Natural killer cell (primary cell): ENCODE data around the gene THRB. TPM values are rescaled to one million over a fixed set of nuclear protein-coding genes. Genes with fewer than 3 reads are reported as not detected.

Experiments used
- ATAC-seq, 3 donors: fragments of 150-1000 bp in 2 of 3; fragments of 200-7000 bp in 1 of 3; cut with Tn5 transposase; 1 replicate in 1 of 3; 2 replicates in 2 of 3; pipeline ENCODE4 v1.10.0; 2021; ENCODE audit warnings: mild to moderate bottlenecking in 2 of 3, moderate library complexity in 2 of 3
- DNase-seq, 2 donors: peaks; one replicate each; pipeline versions ENCODE4 v3.0.0 to v3.0.0-alpha.2; 2013 to 2021; ENCODE audit warnings: mixed read lengths in 1 of 2
- H3K27ac ChIP-seq: one replicate; pipeline ENCODE4 v1.5.1; 2013; ENCODE audit warnings: mild to moderate bottlenecking, low read length
- H3K27me3 ChIP-seq: one replicate; pipeline ENCODE4 v1.6.1; 2013; ENCODE audit warnings: low read length; ENCODE audit not compliant: control insufficient read depth, insufficient read depth
- H3K36me3 ChIP-seq: one replicate; pipeline ENCODE4 v1.6.1; 2013; ENCODE audit warnings: low read length; ENCODE audit not compliant: control insufficient read depth, insufficient read depth
- H3K4me1 ChIP-seq: one replicate; pipeline ENCODE4 v1.6.1; 2013; ENCODE audit warnings: low read length; ENCODE audit not compliant: control insufficient read depth, insufficient read depth
- H3K4me3 ChIP-seq: one replicate; pipeline ENCODE4 v1.5.1; 2013; ENCODE audit warnings: low read length
- H3K9me3 ChIP-seq: one replicate; pipeline ENCODE4 v1.6.1; 2013; ENCODE audit warnings: low read length; ENCODE audit not compliant: control insufficient read depth, insufficient read depth
- H3K27ac Mint-ChIP-seq, 2 donors: one replicate each; pipeline ENCODE4 v1.8.0; 2022; ENCODE audit warnings: mild to moderate bottlenecking in 2 of 2, mixed read lengths in 2 of 2, moderate library complexity in 1 of 2
- H3K27me3 Mint-ChIP-seq, 2 donors: one replicate each; pipeline ENCODE4 v1.8.0; 2022; ENCODE audit warnings: low read depth in 2 of 2, mixed read lengths in 2 of 2
- H3K36me3 Mint-ChIP-seq: one replicate; pipeline ENCODE4 v1.8.0; 2022; ENCODE audit warnings: mixed read lengths
- H3K4me1 Mint-ChIP-seq, 2 donors: one replicate each; pipeline ENCODE4 v1.8.0; 2022; ENCODE audit warnings: mixed read lengths in 2 of 2
- H3K4me3 Mint-ChIP-seq: one replicate; pipeline ENCODE4 v1.8.0; 2022; ENCODE audit warnings: mild to moderate bottlenecking, moderate library complexity, mixed read lengths
- H3K9me3 Mint-ChIP-seq, 2 donors: one replicate each; pipeline ENCODE4 v1.8.0; 2022; ENCODE audit warnings: mixed read lengths in 2 of 2
- WGBS: methylation state at CpG from one replicate; pipeline ENCODE4 v1.1.7; 2013; ENCODE audit warnings: missing lambda C conversion rate; ENCODE audit not compliant: insufficient coverage; 5-methylcytosine and 5-hydroxymethylcytosine counted together
- intact Hi-C: fragments of 100-400 bp; cut with micrococcal nuclease; formaldehyde crosslinking; loops from one replicate; pipeline ENCODE4 v1.14.2; 2022
- total RNA-seq, 4 donors: library from RNA; stranded (reverse); fragments of 120-200 nt in 1 of 4; gene quantifications; one replicate each; pipeline versions ENCODE4 v1.2.3 to v1.2.4, GENCODE V29; 2013 to 2022
- TF ChIP-seq, protein P1 (sequence below): fragments of 200-600 bp; IDR thresholded peaks from one replicate; pipeline ENCODE4 v1.8.0; 2022; ENCODE audit warnings: antibody characterized with exemption

Gene THRB
- total RNA-seq, 3 donors from 2014 or later (not counting 1 experiment from before 2014, with no cell fraction given): 0.05 TPM; not detected in 2

DNA sequence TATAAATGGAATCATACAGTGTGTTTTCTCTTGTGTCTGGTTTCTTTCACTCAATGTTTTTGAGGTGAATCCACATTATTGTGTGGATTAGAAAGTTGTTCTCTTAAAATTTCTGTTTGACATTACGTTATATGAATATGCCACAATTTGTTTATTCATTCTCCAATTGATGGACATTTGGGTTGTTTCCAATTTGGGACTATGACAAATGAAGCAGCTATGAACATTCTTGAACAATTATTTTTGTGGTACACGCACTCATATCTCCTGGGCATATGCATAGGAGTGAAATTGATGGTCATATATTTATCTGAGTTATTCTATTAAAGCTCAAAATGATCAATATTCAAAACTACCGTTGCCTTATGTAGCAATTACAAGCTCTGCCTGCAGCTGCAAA is 5.3 kb upstream of the THRB start:
- Histone ChIP-seq H3K9me3 (no peaks in the 10 kb centered on the region), H3K27me3 (peaks cover 8% of the 10 kb centered on the region), H3K4me1 (peaks cover 6% of the 10 kb centered on the region), H3K36me3 (no peaks in the 10 kb centered on the region), H3K4me3 (no peak overlapping the region), H3K27ac (no peak overlapping the region)
- peaks cover 17 to 21% of the 10 kb centered on the region in 2 donors for H3K27me3 Mint-ChIP-seq
- H3K27ac Mint-ChIP-seq: no peak overlapping the region
- peaks cover 0 to 2% of the 10 kb centered on the region in 2 donors for H3K9me3 Mint-ChIP-seq
- intact Hi-C loops: no loop called here
- TF ChIP-seq, protein P1, sequence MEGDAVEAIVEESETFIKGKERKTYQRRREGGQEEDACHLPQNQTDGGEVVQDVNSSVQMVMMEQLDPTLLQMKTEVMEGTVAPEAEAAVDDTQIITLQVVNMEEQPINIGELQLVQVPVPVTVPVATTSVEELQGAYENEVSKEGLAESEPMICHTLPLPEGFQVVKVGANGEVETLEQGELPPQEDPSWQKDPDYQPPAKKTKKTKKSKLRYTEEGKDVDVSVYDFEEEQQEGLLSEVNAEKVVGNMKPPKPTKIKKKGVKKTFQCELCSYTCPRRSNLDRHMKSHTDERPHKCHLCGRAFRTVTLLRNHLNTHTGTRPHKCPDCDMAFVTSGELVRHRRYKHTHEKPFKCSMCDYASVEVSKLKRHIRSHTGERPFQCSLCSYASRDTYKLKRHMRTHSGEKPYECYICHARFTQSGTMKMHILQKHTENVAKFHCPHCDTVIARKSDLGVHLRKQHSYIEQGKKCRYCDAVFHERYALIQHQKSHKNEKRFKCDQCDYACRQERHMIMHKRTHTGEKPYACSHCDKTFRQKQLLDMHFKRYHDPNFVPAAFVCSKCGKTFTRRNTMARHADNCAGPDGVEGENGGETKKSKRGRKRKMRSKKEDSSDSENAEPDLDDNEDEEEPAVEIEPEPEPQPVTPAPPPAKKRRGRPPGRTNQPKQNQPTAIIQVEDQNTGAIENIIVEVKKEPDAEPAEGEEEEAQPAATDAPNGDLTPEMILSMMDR: no peak
- peaks cover 9 to 15% of the 10 kb centered on the region in 2 donors for H3K4me1 Mint-ChIP-seq
- H3K36me3 Mint-ChIP-seq: no peaks in the 10 kb centered on the region
- no peak for ATAC-seq
- no peak overlapping the region for H3K4me3 Mint-ChIP-seq
- 100% methylated on average over 2 of the region's 3 CpGs for WGBS
- DNase-seq: no peak

DNA sequence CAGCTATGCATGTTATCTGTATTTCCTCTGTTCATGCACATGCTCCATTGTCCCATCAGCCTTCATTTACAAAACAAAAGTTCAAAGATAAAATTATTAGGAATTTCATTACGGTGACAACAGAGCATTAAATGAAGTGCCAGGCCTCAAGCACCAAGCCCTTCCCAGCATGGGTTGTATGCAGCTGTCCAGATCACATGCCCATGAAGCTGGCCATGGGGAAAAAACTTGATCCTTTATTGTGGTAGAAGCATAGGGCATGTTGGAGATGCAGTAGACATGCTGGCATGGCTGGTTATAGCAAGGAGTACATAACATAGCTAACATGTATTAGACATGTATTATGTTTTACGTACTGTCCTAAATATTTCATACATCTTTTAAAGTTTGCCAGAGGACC is 4.1 kb upstream of the THRB start:
- DNase-seq (no peak), ATAC-seq (no peak)
- no peaks in the 10 kb centered on the region for H3K9me3 ChIP-seq
- Mint-ChIP-seq H3K36me3 (no peaks in the 10 kb centered on the region), H3K27ac (no peak overlapping the region), H3K4me3 (no peak overlapping the region), H3K4me1 (peaks cover 9 to 15% of the 10 kb centered on the region in 2 donors), H3K9me3 (no peaks in the 10 kb centered on the region), H3K27me3 (peaks cover 21 to 22% of the 10 kb centered on the region in 2 donors)
- TF ChIP-seq, protein P1: no peak
- H3K4me1 ChIP-seq: peaks cover 11% of the 10 kb centered on the region
- peaks cover 15% of the 10 kb centered on the region for H3K27me3 ChIP-seq
- no peak overlapping the region for H3K4me3 ChIP-seq
- no peak overlapping the region for H3K27ac ChIP-seq
- H3K36me3 ChIP-seq: no peaks in the 10 kb centered on the region
- WGBS: 91% methylated on average over 1 of the region's 2 CpGs
- intact Hi-C loops: no loop called here

DNA sequence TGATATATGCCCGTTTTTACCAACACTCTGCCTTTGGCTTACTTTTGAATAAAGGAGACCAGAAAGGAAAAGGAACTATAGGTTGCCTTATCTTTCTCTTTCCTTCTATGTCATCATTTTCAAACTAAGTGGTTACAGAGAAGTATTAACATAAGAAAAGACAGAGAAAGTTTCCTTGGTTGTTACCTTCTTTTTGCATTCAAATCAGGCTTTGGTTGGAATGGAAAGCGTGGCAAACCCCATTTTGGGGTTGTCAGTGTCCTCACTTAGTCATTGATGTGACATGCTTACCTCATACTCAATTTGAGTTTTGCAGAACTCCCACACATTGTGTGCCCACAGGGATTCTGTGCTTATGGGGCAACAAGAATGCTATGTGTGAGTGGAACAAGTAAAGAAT is 3.7 kb upstream of the THRB start:
- TF ChIP-seq, protein P1: no peak
- ATAC-seq: no peak
- Histone ChIP-seq H3K4me1 (peaks cover 13% of the 10 kb centered on the region), H3K27ac (no peak overlapping the region), H3K9me3 (no peaks in the 10 kb centered on the region), H3K4me3 (no peak overlapping the region), H3K36me3 (no peaks in the 10 kb centered on the region), H3K27me3 (peaks cover 17% of the 10 kb centered on the region)
- peaks cover 8 to 14% of the 10 kb centered on the region in 2 donors for H3K4me1 Mint-ChIP-seq
- no peaks in the 10 kb centered on the region for H3K36me3 Mint-ChIP-seq
- H3K9me3 Mint-ChIP-seq: no peaks in the 10 kb centered on the region
- no peak overlapping the region for H3K4me3 Mint-ChIP-seq
- WGBS: 83% methylated on average over 1 of the region's 2 CpGs
- intact Hi-C loops: no loop called here
- DNase-seq: no peak
- H3K27ac Mint-ChIP-seq: no peak overlapping the region
- H3K27me3 Mint-ChIP-seq: peaks cover 24 to 26% of the 10 kb centered on the region in 2 donors

DNA sequence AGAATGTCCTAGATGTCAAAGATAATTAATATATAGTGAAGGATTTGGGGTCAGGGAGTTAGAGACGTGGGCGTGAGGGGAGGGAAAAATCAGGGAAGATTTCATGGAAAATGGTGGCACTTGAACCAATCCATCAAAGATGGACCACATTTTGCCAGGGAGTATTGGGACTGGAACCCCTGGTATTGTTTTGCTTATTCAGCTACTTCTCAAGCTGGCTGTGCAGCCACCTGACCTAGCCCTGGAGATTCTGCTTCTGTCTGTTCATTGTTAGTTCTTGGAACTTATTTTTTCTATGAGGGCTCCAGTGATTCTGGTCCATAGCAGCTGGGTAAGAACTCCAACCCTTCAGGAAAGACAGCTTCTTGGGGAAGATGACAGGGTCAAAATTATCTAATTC is 3.3 kb upstream of the THRB start:
- peaks cover 24 to 26% of the 10 kb centered on the region in 2 donors for H3K27me3 Mint-ChIP-seq
- Histone ChIP-seq H3K4me3 (no peak overlapping the region), H3K27me3 (peaks cover 17% of the 10 kb centered on the region), H3K4me1 (peaks cover 13% of the 10 kb centered on the region), H3K27ac (no peak overlapping the region), H3K9me3 (no peaks in the 10 kb centered on the region), H3K36me3 (no peaks in the 10 kb centered on the region)
- H3K27ac Mint-ChIP-seq: no peak overlapping the region
- intact Hi-C loops: no loop called here
- peaks cover 4 to 10% of the 10 kb centered on the region in 2 donors for H3K4me1 Mint-ChIP-seq
- ATAC-seq (no peak), DNase-seq (no peak)
- WGBS: 94% methylated on average over 2 of the region's 2 CpGs
- H3K36me3 Mint-ChIP-seq: no peaks in the 10 kb centered on the region
- TF ChIP-seq, protein P1: no peak
- H3K9me3 Mint-ChIP-seq: no peaks in the 10 kb centered on the region
- no peak overlapping the region for H3K4me3 Mint-ChIP-seq
